Mucosa of descending colon (tissue), 3 donors: ENCODE measurements around the gene AXIN2. TPM values are rescaled to one million over a fixed set of nuclear protein-coding genes. Genes with fewer than 3 reads are reported as not detected.

Source experiments
- ATAC-seq: fragments of 200-7000 bp; cut with Tn5 transposase; one replicate; pipeline ENCODE4 v1.9.1; 2020; ENCODE audit warnings: mild to moderate bottlenecking, moderate library complexity
- DNase-seq, 3 donors: peaks; one replicate each; pipeline ENCODE4 v3.0.0-alpha.2; 2020
- H3K36me3 ChIP-seq: fragments of 200-600 bp; one replicate; pipeline ENCODE4 v1.8.0; 2021; ENCODE audit warnings: low read depth, mild to moderate bottlenecking
- H3K4me1 ChIP-seq: fragments of 200-600 bp; one replicate; pipeline ENCODE4 v1.8.0; 2021; ENCODE audit warnings: low read depth, mild to moderate bottlenecking
- H3K4me3 ChIP-seq: fragments of 200-600 bp; one replicate; pipeline ENCODE4 v1.8.0; 2021; ENCODE audit warnings: mild to moderate bottlenecking
- H3K9me3 ChIP-seq: fragments of 200-600 bp; one replicate; pipeline ENCODE4 v1.8.0; 2021; ENCODE audit warnings: mild to moderate bottlenecking
- intact Hi-C, 2 donors: fragments of 100-400 bp; cut with DNase I in 1 of 2; cut with micrococcal nuclease in 1 of 2; formaldehyde crosslinking; loops; one replicate each; pipeline versions ENCODE4 v1.11.0 to v1.11.1; 2022; cut with DNase I, micrococcal nuclease
- total RNA-seq, 3 donors: library from RNA; stranded (reverse); fragmentation: NEBNext Ultra II Directional in 2 of 3; extraction: Animal tissue kit (Norgen Biotek cat#: 25700) in 2 of 3; gene quantifications; one replicate each; pipeline versions ENCODE4 v1.2.1 to v1.2.4, GENCODE V29; 2021 to 2023
- TF ChIP-seq, protein P1 (sequence below): fragments of 200-600 bp; IDR thresholded peaks from one replicate; pipeline ENCODE4 v1.8.0; 2022; ENCODE audit warnings: antibody characterized with exemption, mild to moderate bottlenecking
- donor health status: DM: no; HTN: no; CAD: no; lungs with moderate emphysema.
- donor health status: DM: no; HTN: no; CAD: no.
- donor health status: DM: no; HTN: yes; CAD: no.

The AXIN2 gene
- total RNA-seq, 3 donors from 2014 or later = 27.6 to 63.3 (median 39.3) TPM

DNA sequence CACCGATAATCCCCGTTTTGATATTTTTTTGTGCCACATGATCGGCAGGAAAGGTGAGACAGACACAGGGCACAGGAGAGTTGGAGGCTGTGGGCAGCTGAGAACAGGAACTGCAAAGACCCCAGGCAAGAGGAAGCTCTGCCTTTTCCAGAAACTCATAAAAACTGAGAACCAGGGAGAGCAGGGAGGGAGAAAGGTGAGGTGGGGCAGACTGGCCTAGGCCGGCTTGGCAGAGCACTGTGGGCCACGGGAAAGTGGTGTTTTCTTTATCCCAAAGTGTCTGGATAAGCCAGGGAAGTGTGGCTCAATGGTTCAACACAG lies 11.8 kb upstream of the AXIN2 start:
- DNase-seq (no peak), ATAC-seq (no peak)
- Histone ChIP-seq H3K36me3 (no peaks in the 10 kb centered on the region), H3K4me3 (no peak overlapping the region), H3K4me1 (peaks cover 10% of the 10 kb centered on the region), H3K9me3 (no peaks in the 10 kb centered on the region)
- TF ChIP-seq, protein P1, sequence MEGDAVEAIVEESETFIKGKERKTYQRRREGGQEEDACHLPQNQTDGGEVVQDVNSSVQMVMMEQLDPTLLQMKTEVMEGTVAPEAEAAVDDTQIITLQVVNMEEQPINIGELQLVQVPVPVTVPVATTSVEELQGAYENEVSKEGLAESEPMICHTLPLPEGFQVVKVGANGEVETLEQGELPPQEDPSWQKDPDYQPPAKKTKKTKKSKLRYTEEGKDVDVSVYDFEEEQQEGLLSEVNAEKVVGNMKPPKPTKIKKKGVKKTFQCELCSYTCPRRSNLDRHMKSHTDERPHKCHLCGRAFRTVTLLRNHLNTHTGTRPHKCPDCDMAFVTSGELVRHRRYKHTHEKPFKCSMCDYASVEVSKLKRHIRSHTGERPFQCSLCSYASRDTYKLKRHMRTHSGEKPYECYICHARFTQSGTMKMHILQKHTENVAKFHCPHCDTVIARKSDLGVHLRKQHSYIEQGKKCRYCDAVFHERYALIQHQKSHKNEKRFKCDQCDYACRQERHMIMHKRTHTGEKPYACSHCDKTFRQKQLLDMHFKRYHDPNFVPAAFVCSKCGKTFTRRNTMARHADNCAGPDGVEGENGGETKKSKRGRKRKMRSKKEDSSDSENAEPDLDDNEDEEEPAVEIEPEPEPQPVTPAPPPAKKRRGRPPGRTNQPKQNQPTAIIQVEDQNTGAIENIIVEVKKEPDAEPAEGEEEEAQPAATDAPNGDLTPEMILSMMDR = no peak
- intact Hi-C loops = no loop called here

DNA sequence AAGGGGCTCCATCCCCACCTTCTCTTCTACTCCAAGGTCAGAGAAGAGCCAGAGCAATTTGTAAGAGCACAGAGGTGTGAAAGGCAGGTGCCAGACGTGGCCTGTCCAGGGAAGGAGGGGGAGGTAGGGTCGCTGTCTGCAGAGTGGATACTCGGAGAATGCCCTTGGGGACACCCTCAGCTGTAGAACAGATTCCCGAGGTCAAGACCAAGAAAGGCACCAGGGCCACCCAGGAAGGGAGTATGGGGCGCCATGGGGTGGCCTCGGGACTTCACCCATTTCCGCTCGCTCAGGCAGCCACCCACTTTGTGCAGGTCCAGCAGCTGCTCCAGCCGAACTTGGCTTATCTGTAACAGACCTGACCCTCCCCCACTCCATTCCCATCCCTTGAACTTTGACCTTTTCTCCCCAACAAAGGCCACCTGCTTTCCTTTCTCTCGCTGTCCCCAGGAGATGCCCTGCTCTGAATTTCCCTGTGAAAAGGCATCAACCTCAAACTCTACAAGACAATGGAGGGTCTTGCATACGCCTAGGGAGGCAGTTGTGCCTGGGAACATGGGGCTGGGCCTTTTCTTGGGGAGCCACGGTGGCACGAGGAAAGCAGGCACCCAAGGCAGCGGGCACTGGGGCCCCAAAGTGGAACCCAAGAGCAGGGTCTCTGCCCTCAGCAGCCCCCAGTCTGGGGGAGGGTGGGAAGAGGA lies 11.3 kb upstream of the AXIN2 start:
- TF ChIP-seq, protein P1 = no peak
- ATAC-seq = no peak
- no peak for DNase-seq
- no peaks in the 10 kb centered on the region for H3K9me3 ChIP-seq
- intact Hi-C loops = no loop called here
- H3K4me1 ChIP-seq = peaks cover 10% of the 10 kb centered on the region
- H3K4me3 ChIP-seq = no peak overlapping the region
- no peaks in the 10 kb centered on the region for H3K36me3 ChIP-seq

DNA sequence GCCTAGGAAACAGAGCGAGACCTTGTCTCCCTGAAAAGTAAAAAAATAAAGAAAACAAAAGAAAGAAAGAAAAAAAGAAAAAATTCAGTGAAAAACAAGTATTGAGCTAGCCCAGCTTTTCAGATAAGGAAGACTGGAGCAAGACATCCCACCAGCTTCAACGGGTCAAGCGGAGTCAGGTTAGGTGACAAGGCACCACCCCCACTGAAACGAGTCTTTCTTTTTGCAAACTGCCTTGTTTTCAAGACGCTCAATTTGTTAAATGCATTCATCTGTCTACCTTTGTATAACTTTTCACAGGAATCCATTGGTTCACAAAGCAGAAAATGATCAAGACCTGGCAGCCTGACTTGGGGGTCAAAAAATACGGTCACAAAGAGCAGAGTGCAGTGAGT lies 10.7 kb upstream of the AXIN2 start:
- no peak for ATAC-seq
- intact Hi-C loops = no loop called here
- Histone ChIP-seq H3K4me3 (no peak overlapping the region), H3K9me3 (no peaks in the 10 kb centered on the region), H3K4me1 (peaks cover 10% of the 10 kb centered on the region), H3K36me3 (no peaks in the 10 kb centered on the region)
- no peak for DNase-seq
- TF ChIP-seq, protein P1 = no peak

DNA sequence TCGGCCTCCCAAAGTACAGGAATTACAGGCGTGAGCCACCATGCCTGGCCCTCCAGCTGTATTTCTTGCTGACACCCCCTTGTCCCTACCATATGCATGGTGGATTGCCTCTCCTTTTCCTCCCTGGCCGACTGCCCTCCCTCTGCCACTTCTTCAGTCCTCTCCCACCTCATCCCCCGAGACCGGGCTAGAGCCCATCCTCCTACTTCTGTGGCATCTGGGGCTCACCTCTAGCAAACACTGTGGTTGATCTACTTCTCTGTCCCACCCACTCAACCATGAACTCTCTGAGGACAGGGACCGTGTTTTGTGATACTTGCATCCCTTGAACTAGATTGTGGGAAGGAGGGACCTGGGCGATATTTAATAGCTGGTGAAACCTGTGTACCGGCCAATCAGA lies 7.5 kb upstream of the AXIN2 start:
- peaks cover 5% of the 10 kb centered on the region for H3K4me1 ChIP-seq
- H3K4me3 ChIP-seq = no peak overlapping the region
- no peaks in the 10 kb centered on the region for H3K9me3 ChIP-seq
- H3K36me3 ChIP-seq = no peaks in the 10 kb centered on the region
- no peak for DNase-seq
- intact Hi-C loops = no loop called here
- ATAC-seq = no peak
- TF ChIP-seq, protein P1 = no peak

DNA sequence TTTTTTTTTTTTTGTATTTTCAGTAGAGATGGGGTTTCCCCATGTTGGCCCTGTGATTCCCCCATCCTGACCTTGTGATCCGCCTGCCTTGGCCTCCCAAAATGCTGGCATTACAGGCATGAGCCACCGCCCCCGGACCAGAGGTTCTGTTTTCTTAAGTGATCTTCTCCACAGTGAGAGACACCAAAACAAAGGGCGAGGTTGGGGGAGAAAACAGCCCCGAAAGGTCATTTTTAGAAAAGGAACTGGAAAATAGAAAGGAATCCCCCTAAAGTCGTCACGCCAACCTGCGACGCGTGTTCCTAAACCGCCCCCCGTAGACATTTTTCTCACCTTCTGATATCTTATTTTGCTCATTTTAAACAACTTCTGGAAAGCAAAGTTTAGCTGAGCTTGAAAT lies 6.1 kb upstream of the AXIN2 start:
- no peak for ATAC-seq
- DNase-seq = no peak
- intact Hi-C loops = no loop called here
- TF ChIP-seq, protein P1 = no peak
- Histone ChIP-seq H3K9me3 (no peaks in the 10 kb centered on the region), H3K4me3 (no peak overlapping the region), H3K36me3 (no peaks in the 10 kb centered on the region), H3K4me1 (no peaks in the 10 kb centered on the region)

DNA sequence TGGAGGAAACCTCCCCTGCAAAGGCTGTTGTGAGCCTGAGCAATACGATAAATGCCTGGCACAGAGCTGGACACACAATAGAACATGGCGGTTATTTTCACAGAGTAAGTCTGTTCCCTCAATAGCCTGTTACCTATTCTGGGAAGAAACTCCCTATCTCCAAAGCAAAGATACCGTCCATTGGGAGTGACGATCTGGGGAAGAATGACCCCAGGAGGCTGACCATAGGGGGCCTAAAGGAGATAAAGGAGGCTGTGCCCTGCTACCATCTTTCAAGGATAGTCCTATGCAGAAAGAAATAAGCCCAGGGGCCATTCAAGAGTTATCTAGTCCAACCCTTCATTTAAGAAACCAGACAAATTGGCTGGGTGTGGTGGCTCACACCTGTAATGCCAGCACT lies 4.1 kb upstream of the AXIN2 start:
- H3K9me3 ChIP-seq = no peaks in the 10 kb centered on the region
- TF ChIP-seq, protein P1 = no peak
- no peak overlapping the region for H3K4me3 ChIP-seq
- intact Hi-C loops = no loop called here
- peaks cover 7% of the 10 kb centered on the region for H3K4me1 ChIP-seq
- ATAC-seq = no peak
- H3K36me3 ChIP-seq = no peaks in the 10 kb centered on the region
- DNase-seq = no peak
